ENCODE data around the gene CRISP1.

DNA sequence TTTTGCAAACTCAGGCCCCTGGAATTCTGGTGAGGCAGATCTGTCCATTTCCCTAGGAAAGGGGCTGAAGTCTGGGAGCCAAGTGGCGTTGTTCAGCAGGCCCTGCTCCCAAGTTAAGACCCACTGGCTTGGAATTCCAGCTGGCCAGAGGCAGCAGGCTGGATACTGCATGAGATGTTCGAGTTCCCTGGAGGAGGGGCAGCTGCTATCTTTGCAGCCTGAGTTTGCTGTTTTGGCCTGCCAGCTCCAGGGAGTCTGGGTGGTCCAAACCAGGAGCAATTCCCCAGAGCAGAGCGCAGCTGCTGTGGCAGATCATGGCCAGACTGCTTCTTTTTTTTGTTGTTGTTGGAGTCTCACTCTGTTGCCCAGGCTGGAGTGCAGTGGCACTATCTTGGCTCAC lies 61.1 kb downstream of the CRISP1 start:
- TF ChIP-seq GATA3 (IDR thresholded peaks at IDR 0.05; ENCODE audit: low read depth, low read length) (no peak), GATA2 (IDR thresholded peaks at IDR 0.05; ENCODE audit: low read depth, low read length) (no peak)

All from SH-SY5Y (cell line).